Raji (cell line): ENCODE measurements around the gene SLCO1A2.

Experiments
- POLR2A ChIP-seq: IDR thresholded peaks from 2 replicates; pipeline ENCODE4 v1.6.1; 2011; ENCODE audit warnings: low read depth, low read length, control low read depth; ENCODE audit not compliant: insufficient read depth

The SLCO1A2 gene

GRCh38 chr12:21265932-21266331 lies 68.8 kb downstream of the SLCO1A2 start:
- no peak for TF ChIP-seq POLR2A

- no peak for TF ChIP-seq POLR2A
These were observed 70.5 kb downstream of the SLCO1A2 start for GRCh38 chr12:21264232-21264631.

DNA sequence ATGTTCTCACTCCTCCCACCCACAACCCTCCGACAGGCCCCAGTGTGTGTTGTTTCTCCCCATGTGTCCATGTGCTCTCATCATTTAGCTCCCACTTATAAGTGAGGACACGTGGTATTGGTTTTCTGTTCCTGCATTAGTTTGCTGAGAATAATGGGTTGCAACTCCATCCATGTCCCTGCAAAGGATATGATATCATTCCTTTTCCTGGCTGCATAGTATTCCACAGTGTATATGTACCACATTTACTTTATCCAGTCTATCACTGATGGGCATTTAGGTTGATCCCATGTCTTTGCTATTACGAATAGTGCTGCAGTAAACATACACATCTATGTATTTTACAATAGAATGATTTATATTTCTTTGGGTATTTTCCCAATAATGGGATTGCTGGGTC lies 77.5 kb downstream of the SLCO1A2 start:
- no peak for TF ChIP-seq POLR2A

DNA sequence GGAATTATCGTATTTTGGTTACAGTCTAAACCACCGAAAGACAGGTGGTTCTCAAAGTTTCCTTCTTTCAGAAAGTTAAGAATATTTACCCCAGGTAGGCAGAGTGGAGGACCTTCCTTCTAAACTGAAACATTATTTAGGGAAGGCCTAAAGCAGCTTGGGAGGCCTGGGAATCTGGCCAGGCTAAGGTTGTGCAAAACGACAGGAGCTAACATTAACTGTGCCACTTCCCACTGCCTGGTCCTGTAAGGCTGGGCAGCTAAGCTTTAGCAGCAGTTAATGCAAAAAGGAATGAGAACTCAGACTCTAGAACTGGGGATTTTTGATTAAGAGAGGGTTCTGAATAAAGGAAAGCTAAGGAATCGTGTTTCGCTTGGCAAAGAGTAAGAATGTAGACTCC lies 82.6 kb downstream of the SLCO1A2 start:
- no peak for TF ChIP-seq POLR2A

GRCh38 chr12:21248679-21249078 lies 86.0 kb downstream of the SLCO1A2 start:
- TF ChIP-seq POLR2A, result no peak

- no peak for TF ChIP-seq POLR2A
These were observed 94.9 kb downstream of the SLCO1A2 start for GRCh38 chr12:21239866-21240265.

DNA sequence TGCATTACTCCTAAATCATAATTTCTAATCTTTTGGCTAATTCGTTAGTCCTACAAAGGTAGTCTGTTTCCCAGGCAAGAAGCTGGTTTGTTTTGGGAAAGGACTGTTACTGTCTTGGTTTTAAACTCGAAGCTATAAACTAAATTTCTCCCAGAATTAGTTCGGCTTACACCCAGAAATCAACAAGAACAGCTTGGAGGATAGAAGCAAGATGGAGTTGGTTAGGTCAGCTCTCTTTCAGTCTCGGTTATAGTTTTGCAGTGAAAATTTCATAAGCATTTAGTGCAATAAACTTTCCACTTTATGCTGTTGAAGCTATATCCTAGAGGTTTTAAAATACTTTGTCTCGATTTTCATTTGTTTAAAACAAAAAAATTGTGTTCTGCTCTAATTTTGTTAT lies 100.3 kb downstream of the SLCO1A2 start:
- TF ChIP-seq POLR2A, result no peak

- no peak for TF ChIP-seq POLR2A
These were observed 110.8 kb downstream of the SLCO1A2 start for GRCh38 chr12:21223930-21224329.

DNA sequence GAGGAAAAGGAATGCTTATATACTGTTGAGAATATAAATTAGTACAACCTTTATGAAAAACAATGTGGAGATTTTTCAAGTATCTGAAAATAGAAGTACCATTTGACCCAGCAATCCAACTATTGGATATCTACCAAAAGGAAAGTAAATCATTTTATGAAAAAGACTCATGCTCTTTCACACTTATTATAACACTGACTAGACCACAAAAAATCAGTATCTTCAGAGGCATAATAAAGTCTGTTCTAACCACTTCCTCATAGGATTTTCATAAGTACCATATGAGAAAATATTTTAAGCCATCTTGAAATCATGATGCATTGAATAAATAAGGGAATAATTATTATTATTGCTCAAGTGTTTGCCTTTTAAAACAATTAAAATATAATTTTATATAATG lies 112.9 kb downstream of the SLCO1A2 start:
- TF ChIP-seq POLR2A, result no peak

GRCh38 chr12:21221072-21221471 lies 113.6 kb downstream of the SLCO1A2 start:
- TF ChIP-seq POLR2A, result no peak

- TF ChIP-seq POLR2A, result no peak
These were observed 114.5 kb downstream of the SLCO1A2 start for GRCh38 chr12:21220266-21220665.

- TF ChIP-seq POLR2A, result no peak
These were observed 115.5 kb downstream of the SLCO1A2 start for GRCh38 chr12:21219206-21219605.
